PC-3 (cell line): Measurements from ENCODE around the gene SEMA4F.

ENCODE experiments used
- CTCF ChIP-seq: fragments of 300-600 bp; sonication (generic); conservative IDR thresholded peaks from 2 replicates; pipeline ENCODE4 v1.5.1; 2017; ENCODE audit warnings: antibody characterized with exemption, low read depth, mild to moderate bottlenecking, low read length
- EZH2 ChIP-seq: fragments of 300-600 bp; sonication (generic); IDR thresholded peaks from one replicate; pipeline ENCODE4 v1.6.1; 2017; ENCODE audit warnings: antibody characterized with exemption, mild to moderate bottlenecking, low read length; ENCODE audit not compliant: unreplicated experiment
- EZH2phosphoT487 ChIP-seq: fragments of 300-600 bp; sonication (generic); IDR thresholded peaks from 2 replicates; pipeline ENCODE4 v1.6.1; 2018; ENCODE audit warnings: mild to moderate bottlenecking, antibody characterized with exemption, low read length, borderline replicate concordance

GRCh38 chr2:74682501-74682900 lies 28.5 kb downstream of the SEMA4F start:
- no peak for TF ChIP-seq CTCF
- TF ChIP-seq EZH2 = no peak
- no peak for TF ChIP-seq EZH2phosphoT487
